Stimulated activated CD8-positive, alpha-beta memory T cell treated with anti-CD3 and anti-CD28 coated beads, Interleukin-7, amount 100 ng/mL, for 4 hours (primary cell): ENCODE results near the gene RAB5A.
"Not testable (repeated sequence)": the region's sequence is repeated elsewhere in the genome, so short reads cannot be mapped to it uniquely, and the experiment has no call there.

ENCODE experiments used
- DNase-seq, 2 donors: peaks; one replicate each; pipeline ENCODE4 v3.0.0-alpha.2; 2020; ENCODE audit warnings: low read depth in 2 of 2

RAB5A gene

GRCh38 chr3:19946832-19947548 is at the start of gene RAB5A:
Gene RAB5A (plus strand): TSS chr3:19947097. CDS start chr3:19950899, 3,802 bp downstream.
- DNase-seq: peak; percentile 94 to 96

DNA sequence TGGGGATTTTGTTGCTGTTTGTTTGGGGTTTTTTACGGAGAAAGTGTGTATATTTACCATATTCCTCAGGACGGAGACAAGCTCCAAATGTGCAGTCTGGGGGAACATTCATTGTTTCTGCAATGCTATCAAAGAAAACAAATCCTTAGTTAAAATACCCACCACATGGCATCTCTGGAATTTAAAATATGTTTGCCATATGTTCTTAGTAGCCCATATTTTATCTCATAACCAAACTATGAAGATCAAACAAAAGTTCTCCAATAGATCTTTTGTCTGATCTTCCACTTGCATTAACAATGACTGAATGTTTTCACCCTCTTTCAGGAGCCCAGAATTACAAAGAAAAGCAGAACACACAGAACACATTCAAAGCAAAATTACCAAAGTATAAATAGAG is 48.2 kb upstream of the RAB5A start:
- no peak for DNase-seq

- DNase-seq: no peak
Measured at GRCh38 chr3:19899264-19899663, 47.6 kb upstream of the RAB5A start.

DNA sequence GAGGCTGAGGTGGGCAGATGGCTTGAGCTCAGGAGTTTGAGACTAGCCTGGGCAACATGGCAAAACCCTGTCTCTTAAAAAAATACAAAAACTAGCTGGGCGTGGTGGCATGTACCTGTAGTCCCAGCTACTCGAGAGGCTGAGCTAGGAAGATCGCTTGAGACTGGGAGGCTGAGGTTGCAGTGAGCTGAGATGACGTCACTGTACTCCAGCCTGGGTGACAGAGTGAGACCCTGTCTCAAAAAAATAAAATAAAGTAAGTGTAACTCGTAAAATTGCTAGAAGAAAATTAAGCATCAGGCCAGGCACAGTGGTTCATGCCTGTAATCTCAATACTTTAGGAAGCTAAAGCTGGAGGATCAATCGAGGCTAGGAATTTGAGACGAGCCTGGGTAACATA is 47.1 kb upstream of the RAB5A start:
- DNase-seq: not testable (repeated sequence)

DNA sequence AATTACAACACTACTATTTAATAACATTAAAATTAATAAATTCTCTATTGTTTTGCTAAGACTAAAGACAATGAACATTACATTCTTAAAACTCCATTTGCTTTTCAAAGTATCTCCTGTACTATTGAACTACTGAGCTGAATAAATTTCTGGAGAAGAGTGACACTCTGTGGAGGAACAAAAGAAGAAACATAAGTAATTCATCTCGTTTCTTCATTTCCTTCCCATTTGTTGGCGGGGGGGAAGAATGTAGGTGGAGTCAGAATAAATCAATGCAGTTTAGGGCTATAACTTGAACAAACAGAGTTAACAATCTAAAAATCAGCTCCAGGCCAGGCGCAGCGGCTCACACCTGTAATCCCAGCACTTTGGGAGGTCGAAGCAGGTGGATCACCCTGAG is 45.6 kb upstream of the RAB5A start:
- no peak for DNase-seq

- DNase-seq: no peak
Measured at GRCh38 chr3:19901918-19902317, 45.0 kb upstream of the RAB5A start.

GRCh38 chr3:19903649-19904048 is 43.2 kb upstream of the RAB5A start:
- no peak for DNase-seq

- DNase-seq: no peak
Measured at GRCh38 chr3:19907523-19907922, 39.4 kb upstream of the RAB5A start.

- DNase-seq: no peak
Measured at GRCh38 chr3:19911452-19911851, 35.4 kb upstream of the RAB5A start.

- no peak for DNase-seq
Measured at GRCh38 chr3:19917167-19917566, 29.7 kb upstream of the RAB5A start.

DNA sequence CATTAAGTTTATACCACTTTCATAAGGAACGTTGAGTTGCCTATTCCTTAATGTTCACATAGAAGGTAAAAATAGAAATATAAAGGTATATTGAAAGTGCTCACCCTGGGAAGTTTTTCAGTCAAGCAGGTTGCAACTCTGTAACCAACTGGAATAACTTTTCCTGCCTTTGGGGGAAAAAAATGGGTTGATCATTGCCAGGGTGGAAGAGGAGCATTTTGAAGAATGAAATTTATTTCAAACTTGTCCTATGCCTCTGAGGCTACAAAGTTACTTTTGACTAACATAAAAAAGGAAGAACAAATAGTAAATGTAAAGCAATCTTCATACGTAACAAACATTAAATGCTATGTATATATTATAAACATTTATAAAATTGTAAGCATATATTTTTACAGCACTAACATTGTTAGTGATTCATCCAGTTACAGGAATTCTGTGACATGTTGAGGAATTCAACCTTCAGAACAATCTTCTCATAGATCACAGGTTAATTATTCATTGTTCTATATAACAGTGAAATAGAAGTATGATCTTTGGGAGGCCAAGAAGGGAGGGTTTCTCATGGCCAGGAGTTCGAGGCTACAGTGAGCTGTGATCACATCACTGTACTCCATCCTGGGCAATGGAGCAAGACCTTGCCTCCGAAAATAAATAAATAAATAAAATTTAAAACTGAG is 26.4 kb upstream of the RAB5A start:
- no peak for DNase-seq

- no peak for DNase-seq
Measured at GRCh38 chr3:19931180-19931692, 15.7 kb upstream of the RAB5A start.

DNA sequence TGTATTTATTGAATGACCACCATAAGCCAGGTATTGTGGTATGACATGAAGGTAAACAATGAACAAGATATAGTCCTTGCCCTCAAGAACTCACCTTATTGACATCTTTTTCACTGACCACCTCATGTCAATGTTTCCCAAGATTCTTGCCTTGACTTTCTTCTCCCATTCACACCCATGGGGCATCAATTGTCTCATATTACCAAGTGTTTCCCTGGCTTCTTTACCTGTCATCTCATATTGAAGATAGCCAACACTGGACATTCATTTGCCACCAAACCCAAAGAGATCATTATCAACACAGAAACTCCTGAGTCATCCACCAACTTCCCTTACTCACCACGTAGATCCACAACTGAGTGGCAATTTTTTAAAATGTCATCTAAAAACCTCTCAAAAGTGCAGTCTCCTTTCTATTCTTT is 15.1 kb upstream of the RAB5A start:
- DNase-seq: no peak

DNA sequence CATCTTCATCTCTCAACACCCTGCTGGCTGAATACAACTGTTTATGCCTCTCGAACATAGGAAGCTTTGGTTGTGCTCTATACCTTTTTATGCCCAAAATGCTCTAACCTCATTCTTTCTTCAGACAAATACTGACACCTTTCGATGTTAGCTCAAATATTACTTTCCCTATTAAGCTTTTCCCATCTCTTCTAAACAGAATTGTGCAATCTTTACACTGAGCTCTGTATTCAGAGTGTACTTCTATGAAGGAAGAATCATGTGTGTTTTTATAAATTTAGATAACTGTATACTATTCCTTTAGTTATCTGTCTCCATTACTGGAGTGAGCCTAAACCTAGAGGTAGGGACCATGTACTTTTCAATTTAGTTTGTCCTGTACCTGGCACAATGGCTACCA is 14.5 kb upstream of the RAB5A start:
- DNase-seq: no peak

GRCh38 chr3:19934098-19934566 is 12.8 kb upstream of the RAB5A start, which contains the start of gene EFHB:
Gene EFHB (minus strand): TSS chr3:19934217. CDS start chr3:19934018, 199 bp downstream.
- no peak for DNase-seq

DNA sequence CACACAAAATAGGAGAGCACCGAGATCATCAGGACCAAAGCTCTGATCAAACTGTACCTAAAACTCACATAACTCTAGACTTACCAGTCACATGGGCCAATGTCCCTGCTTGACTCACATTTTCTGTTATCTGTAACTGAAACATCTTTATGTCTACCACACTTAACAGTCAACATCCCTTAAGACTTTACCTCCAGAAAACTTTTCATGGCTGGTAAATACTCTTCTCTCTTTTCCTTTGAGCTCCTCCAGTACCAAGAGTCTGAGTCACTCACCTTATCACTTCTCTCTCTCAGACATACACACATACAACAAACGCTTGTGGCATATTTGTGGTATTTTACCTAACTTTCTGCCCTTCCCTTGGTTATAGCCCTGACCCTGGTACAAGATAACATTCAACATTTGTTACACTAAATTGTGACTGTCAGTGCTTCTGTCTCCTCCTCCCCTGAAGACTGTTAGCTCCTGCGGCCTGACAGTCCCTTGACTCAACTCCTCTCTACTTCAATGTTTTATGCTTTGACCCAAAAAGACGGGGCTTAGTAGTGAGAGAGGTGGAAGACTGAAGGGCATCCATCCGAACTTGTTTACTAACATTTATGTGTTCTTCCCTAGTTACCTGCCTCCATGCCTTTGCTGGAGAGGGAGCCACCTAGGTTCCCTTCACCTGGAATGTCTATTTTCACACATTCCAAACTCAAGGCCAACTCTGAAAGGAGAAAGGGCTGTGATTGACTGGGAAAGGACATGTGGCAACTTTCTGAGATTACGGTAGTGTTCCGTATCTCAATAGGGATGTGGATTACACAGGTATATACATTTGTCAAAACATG is 9.2 kb upstream of the RAB5A start:
- no peak for DNase-seq

- no peak for DNase-seq
Measured at GRCh38 chr3:19938295-19938627, 8.6 kb upstream of the RAB5A start.

DNA sequence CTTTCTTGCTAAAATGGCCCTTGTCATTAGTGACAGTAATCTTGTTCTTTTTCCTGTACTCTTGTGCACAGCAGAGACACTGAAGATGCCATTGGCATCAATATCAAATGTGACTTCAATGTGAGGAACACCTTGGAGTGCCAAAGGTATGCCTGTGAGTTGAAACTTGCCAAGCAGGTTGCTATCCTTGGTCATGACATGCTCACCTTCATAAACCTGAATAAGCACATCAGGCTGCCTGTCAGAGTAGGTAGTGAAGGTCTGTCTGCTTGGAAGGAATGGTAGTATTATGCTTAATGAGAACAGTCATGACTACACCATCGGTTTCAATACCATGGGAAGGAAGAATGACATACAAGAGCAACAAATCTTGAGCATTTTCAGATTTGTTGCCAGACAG is 6.3 kb upstream of the RAB5A start:
- DNase-seq: no peak

- DNase-seq: no peak
Measured at GRCh38 chr3:19945534-19945933, 1.4 kb upstream of the RAB5A start.

DNA sequence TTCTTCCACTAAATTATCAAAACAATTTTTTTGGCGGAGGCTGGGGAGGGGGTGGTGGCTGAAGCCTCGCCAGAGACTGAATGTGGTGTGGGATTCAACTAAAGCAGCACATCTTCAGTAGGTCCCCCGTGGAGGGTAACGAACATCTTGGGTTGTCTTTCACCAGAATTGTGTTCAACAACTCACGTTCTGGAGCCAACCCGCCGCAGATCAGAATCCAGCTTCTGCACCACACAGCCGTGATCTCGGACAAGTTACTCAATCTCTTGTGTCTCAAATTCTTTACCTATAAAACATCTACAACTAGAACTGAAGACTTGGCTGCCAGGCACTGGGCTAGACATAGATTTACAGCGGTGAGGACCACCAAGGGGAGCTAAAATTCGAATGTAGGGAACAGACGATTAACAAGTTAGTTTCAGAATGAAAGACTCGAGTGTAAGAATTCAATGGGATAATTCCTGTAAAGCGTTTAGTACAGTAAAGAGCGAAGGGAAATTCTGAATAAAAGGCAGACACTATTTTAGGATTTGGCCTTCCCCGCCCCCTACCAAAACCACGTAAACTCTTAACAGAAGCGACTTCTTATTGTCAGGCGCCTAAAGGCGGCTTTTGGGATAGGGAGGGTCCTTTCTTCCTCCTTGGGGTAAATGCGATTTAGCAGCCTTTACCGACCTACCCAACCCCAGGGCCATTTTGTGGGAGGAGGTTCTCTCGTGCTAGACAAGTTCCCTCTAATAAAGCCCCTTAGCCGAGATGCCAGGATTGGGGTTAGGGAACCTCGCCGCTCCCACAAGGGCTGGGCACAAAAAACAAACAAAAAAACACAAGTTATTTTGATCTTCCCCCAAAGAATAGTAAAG is 697 bp upstream of the RAB5A start:
- DNase-seq: no peak

DNA sequence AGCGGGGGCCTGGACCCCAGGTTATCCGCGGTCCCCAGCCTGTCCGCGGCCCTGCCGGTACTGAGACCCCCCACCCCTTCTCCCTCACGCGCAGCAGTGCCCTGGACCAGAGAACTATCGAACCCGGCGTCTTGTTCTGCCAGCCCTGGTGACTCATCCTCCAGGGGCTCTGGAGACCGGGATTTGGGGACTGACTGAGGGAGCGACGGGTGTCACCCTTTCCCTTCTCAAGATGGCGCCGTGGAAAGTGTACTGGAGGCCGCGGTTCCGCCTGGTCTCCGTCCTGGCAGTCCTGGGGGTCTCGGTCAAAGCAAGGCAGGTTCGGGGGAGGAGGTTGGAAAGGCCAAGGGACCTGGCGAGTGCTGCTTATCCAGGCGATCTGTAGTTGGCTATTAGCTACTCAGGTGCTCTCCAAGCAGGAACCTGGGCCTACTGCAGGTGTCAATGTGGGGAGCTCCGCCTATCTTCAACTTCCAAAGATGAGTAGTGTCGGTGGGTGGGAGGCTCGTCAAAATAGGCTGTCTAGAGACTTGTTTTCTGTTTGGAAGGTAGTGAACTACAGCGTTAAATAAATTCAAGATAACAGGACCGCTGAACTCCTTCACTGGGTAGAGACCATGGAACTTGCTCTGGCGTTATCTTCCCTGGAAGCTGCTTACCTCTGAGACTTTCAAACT is 790 bp downstream of the RAB5A start:
- peak; percentile 26 to 29 for DNase-seq
